KOPT-K1 (cell line): ENCODE results near the gene OSBPL8.
"Not testable (repeated sequence)": the region's sequence is repeated elsewhere in the genome, so short reads cannot be mapped to it uniquely, and the experiment has no call there.

Experiments
- H3K27ac ChIP-seq: fragments of 200-600 bp; sonication (generic); 2 replicates; pipeline ENCODE4 v1.5.1; 2016; ENCODE audit warnings: antibody characterized with exemption, mild to moderate bottlenecking, low read depth, low read length; ENCODE audit not compliant: poor library complexity, severe bottlenecking
- H3K36me3 ChIP-seq: fragments of 200-600 bp; sonication (generic); 2 replicates; pipeline ENCODE4 v1.5.1; 2017; ENCODE audit warnings: antibody characterized with exemption, mild to moderate bottlenecking, low read length, moderate library complexity; ENCODE audit not compliant: insufficient read depth
- H3K9me3 ChIP-seq: fragments of 200-600 bp; sonication (generic); 2 replicates; pipeline ENCODE4 v1.5.1; 2017; ENCODE audit warnings: antibody characterized with exemption, low read length, mild to moderate bottlenecking; ENCODE audit not compliant: insufficient read depth, poor library complexity, severe bottlenecking

OSBPL8 gene

GRCh38 chr12:76523408-76523807 lies 36.2 kb downstream of the OSBPL8 start:
- H3K9me3 ChIP-seq = peaks cover 38% of the 10 kb centered on the region
- H3K27ac ChIP-seq = no peak overlapping the region
- peaks cover 31% of the 10 kb centered on the region for H3K36me3 ChIP-seq

DNA sequence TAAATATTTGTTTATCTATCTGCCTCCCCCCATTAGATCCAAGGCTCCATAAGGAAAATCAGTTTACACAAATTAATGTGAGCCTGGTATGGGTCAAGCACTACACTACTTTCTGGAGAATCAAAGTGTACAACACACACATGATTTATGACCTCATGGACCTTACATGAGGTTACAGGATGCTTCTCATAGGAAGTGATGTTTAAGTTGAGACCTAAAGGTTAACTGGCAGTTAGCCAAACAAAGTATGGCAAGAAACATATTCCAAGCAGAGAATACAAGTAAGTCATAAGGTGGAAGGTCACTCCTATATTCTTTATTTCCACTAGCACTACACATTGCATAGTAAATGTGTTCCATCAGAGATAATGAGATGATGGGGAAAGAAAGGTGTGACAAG lies 39.2 kb downstream of the OSBPL8 start:
- H3K36me3 ChIP-seq = peaks cover 29% of the 10 kb centered on the region
- no peak overlapping the region for H3K27ac ChIP-seq
- peaks cover 44% of the 10 kb centered on the region for H3K9me3 ChIP-seq

- Histone ChIP-seq H3K9me3 (peaks cover 51% of the 10 kb centered on the region), H3K27ac (no peak overlapping the region), H3K36me3 (peaks cover 36% of the 10 kb centered on the region)
These were observed 40.0 kb downstream of the OSBPL8 start for GRCh38 chr12:76519538-76519937.

- Histone ChIP-seq H3K27ac (no peak overlapping the region), H3K9me3 (peaks cover 55% of the 10 kb centered on the region), H3K36me3 (peaks cover 36% of the 10 kb centered on the region)
These were observed 40.9 kb downstream of the OSBPL8 start for GRCh38 chr12:76518699-76519098.

DNA sequence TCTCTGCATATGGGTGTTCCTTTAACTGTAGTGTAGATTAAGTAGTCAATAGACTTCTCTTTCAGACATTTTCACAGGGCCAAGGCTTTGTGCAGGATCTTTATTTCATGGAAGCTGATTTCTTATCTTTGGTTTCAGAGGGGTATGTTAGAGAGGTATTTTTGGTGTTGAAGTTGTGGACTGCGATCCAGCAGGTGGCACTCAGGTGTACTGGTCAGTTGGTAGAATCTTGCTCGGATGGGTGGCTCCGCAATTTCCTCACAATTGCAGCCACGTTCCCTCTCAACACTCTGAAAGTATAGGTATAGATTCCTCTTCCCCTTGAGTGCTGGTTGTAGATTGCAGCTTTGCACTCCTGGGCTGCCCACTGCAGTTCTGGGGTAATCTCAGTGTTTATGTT lies 44.3 kb downstream of the OSBPL8 start:
- no peak overlapping the region for H3K27ac ChIP-seq
- H3K9me3 ChIP-seq = peaks cover 61% of the 10 kb centered on the region
- peaks cover 20% of the 10 kb centered on the region; the same call in 1 of the 2 replicates for H3K36me3 ChIP-seq

DNA sequence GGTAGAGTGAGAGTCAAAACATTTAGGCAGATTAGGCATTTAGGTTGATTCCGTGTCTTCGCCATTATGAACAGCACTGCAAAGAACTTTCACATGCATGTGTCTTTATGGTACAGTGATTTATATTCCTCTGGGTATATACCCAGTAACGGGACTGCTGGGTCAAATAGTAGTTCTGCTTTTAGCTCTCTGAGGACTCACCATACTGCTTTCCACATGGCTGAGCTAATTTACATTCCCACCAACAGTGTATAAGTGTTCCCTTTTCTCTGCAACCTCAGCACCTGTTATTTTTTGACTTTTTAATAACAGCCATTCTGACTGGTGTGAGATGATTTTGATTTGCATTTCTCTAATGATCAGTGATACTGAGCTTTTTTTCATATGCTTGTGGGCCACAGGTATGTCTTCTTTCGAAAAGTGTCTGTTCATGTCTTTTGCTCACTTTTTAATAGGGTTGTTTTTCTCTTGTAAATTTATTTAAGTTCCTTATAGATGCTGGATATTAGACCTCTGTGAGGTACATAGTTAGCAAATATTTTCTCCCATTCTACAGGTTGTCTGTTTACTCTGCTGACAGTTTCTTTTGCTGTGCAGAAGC lies 48.4 kb downstream of the OSBPL8 start:
- H3K36me3 ChIP-seq = peaks cover 12% of the 10 kb centered on the region; the same call in 1 of the 2 replicates
- H3K9me3 ChIP-seq = peaks cover 45% of the 10 kb centered on the region
- not testable (repeated sequence) for H3K27ac ChIP-seq

GRCh38 chr12:76508128-76508980 lies 51.2 kb downstream of the OSBPL8 start:
- H3K36me3 ChIP-seq = peaks cover 9% of the 10 kb centered on the region; the same call in 1 of the 2 replicates
- peaks cover 32% of the 10 kb centered on the region for H3K9me3 ChIP-seq
- no peak overlapping the region for H3K27ac ChIP-seq

DNA sequence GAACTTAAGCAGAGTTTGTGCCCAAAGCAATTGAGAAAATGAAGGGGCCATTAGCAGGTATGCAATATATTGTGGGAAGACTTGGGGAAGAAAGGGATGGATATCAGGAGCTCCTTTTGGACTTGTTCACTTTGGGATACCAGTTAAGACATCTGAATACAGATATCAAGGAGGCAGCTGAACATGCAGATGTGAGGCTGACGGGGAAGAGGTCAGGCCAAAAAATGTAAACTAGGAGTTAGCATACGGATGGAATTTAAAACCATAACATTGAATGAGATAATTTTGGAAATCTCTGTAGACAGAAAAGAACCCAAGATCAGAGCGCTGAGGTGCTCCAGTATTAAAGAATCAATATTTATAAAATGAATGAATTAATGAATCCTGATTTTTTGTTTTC lies 53.4 kb downstream of the OSBPL8 start:
- H3K27ac ChIP-seq = no peak overlapping the region
- H3K9me3 ChIP-seq = peaks cover 15% of the 10 kb centered on the region
- H3K36me3 ChIP-seq = peaks cover 14% of the 10 kb centered on the region

DNA sequence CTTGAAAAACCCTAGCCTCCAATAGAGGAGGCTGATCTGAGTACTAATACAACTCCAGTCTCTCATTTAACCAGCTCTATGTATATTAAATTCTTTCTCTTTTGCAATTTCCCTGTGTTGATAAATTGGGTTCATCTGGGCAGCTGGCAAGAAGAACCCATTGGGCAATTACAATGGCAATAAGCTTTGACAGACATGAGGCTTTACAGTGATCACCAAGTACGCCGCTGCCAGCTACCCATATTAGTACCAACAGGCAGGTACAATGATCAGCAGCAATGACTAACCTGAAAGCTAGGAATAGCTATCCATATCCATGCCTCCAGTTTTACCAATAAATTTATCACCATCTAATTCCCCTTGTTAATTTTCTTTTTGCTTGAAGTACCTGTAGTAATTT lies 54.5 kb downstream of the OSBPL8 start:
- H3K9me3 ChIP-seq = peaks cover 12% of the 10 kb centered on the region
- H3K27ac ChIP-seq = no peak overlapping the region
- H3K36me3 ChIP-seq = peaks cover 14% of the 10 kb centered on the region

- H3K9me3 ChIP-seq = peaks cover 12% of the 10 kb centered on the region
- peaks cover 14% of the 10 kb centered on the region for H3K36me3 ChIP-seq
These were observed 55.0 kb downstream of the OSBPL8 start for GRCh38 chr12:76504606-76505005.

GRCh38 chr12:76503957-76504356 lies 55.6 kb downstream of the OSBPL8 start:
- Histone ChIP-seq H3K36me3 (peaks cover 14% of the 10 kb centered on the region), H3K27ac (no peak overlapping the region), H3K9me3 (peaks cover 12% of the 10 kb centered on the region)

More at GRCh38 chr12:76504606-76505005, 55.0 kb downstream of the OSBPL8 start:
- H3K27ac ChIP-seq = no peak overlapping the region

DNA sequence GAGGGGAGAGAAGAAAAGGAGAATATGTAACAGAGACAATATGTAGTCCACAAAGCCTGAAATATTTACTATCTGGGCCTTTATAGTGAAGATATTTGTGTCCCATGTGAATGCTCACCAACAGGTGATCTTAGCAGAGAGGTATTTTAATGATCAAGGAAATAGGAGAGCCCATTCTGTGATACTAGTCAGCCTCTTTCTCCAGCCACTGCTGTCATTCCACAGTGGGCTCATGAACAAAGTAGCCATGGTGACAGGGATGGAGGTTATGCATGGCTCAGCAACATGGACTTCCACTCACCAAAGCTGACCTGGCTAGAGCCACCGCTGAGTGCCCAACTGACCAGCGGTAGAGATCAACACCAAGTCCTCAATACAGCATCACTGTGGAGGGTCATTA lies 58.2 kb downstream of the OSBPL8 start:
- H3K27ac ChIP-seq = no peak overlapping the region
- peaks cover 14% of the 10 kb centered on the region for H3K36me3 ChIP-seq

GRCh38 chr12:76499136-76499535 lies 60.4 kb downstream of the OSBPL8 start:
- peaks cover 23% of the 10 kb centered on the region for H3K9me3 ChIP-seq
- H3K36me3 ChIP-seq, H3K27ac ChIP-seq: not testable (repeated sequence)

More for the DNA sequence above, 58.2 kb downstream of the OSBPL8 start:
- peaks cover 12% of the 10 kb centered on the region for H3K9me3 ChIP-seq

DNA sequence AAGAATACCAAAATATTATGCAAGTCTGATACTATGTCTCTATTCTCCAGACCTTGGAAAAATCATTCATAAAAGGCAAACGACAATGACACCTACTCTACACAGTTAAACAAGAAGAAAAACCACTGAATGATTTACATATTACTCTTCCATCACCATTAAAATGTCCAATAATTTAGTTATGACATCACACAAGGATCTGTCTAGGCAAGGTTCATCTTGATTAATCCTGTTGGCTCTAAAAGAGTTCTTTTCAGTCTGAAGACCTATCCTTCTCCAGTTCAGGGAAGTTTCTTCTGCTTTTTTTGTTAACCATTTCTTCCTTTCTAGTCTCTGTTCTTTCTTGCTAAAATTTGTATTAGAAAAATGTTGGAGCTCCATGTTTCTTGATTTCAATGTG lies 64.0 kb downstream of the OSBPL8 start:
- Histone ChIP-seq H3K27ac (no peak overlapping the region), H3K36me3 (peaks cover 6% of the 10 kb centered on the region), H3K9me3 (peaks cover 39% of the 10 kb centered on the region)

DNA sequence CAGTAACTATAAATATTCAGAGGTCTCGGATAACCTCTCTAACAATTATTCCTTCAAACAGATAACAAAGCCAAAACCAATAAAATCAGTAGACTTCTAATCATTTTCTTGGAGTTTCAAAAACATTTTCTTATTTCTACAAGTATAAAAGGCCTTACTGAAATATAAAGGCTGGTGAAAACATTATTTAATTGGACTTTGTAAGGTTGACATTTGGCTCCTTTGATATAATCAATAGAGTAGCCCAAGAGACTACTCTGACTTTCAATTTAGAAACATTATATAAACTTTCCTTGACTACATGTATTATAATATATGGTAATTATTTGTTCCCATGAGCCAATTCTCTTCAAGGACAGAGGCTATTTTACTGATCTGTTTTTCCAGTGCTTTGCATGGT lies 68.3 kb downstream of the OSBPL8 start:
- Histone ChIP-seq H3K9me3 (peaks cover 49% of the 10 kb centered on the region), H3K36me3 (peaks cover 25% of the 10 kb centered on the region)

More for the DNA sequence above, 68.3 kb downstream of the OSBPL8 start:
- no peak overlapping the region for H3K27ac ChIP-seq
